SK-N-SH (cell line): ENCODE measurements around the gene ARHGAP26. TPM values are rescaled to one million over a fixed set of nuclear protein-coding genes. Genes with fewer than 3 reads are reported as not detected.

Experiments
- CTCF ChIA-PET: fragments of 300-600, 350-600 bp; formaldehyde crosslinking; extraction: SDS; loops from one replicate; lab custom pipeline; 2021; lab: Yijun Ruan, JAX
- POLR2A ChIA-PET: fragments of 350-600 bp; sonication (Branson Sonifier 250); formaldehyde crosslinking; extraction: SDS; loops from one replicate; lab custom pipeline; 2020; ENCODE audit warnings: antibody characterized with exemption, inconsistent platforms; lab: Yijun Ruan, JAX
- DNase-seq: peaks from one replicate; pipeline ENCODE4 v3.0.0; 2012
- H2AFZ ChIP-seq: fragments of 200-600 bp; sonication (generic); 2 replicates; pipeline ENCODE4 v1.8.1; 2016; ENCODE audit warnings: antibody characterized with exemption, mild to moderate bottlenecking, low read depth
- H3F3A ChIP-seq: fragments of 200-600 bp; sonication (generic); replicated peaks from 2 replicates; pipeline ENCODE3; 2016; ENCODE audit warnings: antibody characterized with exemption, mild to moderate bottlenecking; ENCODE audit not compliant: insufficient read depth
- H3K27ac ChIP-seq, 2 experiments: fragments of 200-500 bp in 1 of 2; fragments of 200-600 bp in 1 of 2; sonication (Bioruptor generic) in 1 of 2; sonication (generic), shearing (Covaris generic) in 1 of 2; 2 replicates each; pipeline versions ENCODE4 v1.5.1 to v1.6.1; 2014 to 2016; ENCODE audit warnings: low read depth in 2 of 2, inconsistent platforms in 1 of 2, low read length in 1 of 2, mild to moderate bottlenecking in 1 of 2, mixed read lengths in 1 of 2
- H3K27me3 ChIP-seq: fragments of 200-600 bp; sonication (generic), shearing (Covaris generic); 2 replicates; pipeline ENCODE4 v1.6.1; 2016; ENCODE audit warnings: mixed run types; ENCODE audit not compliant: insufficient read depth
- H3K36me3 ChIP-seq, 2 experiments: fragments of 200-500 bp in 1 of 2; fragments of 200-600 bp in 1 of 2; sonication (Bioruptor generic) in 1 of 2; sonication (generic) in 1 of 2; replicated peaks in 1 of 2; 2 replicates each; pipeline versions ENCODE3 to v1.5.1; 2014 to 2016; ENCODE audit warnings: low read length in 1 of 2, mild to moderate bottlenecking in 1 of 2; ENCODE audit not compliant: insufficient read depth in 2 of 2, control insufficient read depth in 1 of 2
- H3K4me1 ChIP-seq, 2 experiments: fragments of 200-500 bp in 1 of 2; fragments of 200-600 bp in 1 of 2; sonication (Bioruptor generic) in 1 of 2; sonication (generic), shearing (Covaris generic) in 1 of 2; 2 replicates each; pipeline versions ENCODE4 v1.5.1 to v1.6.1; 2014 to 2016; ENCODE audit warnings: low read depth in 1 of 2, low read length in 1 of 2, mixed run types in 1 of 2; ENCODE audit not compliant: insufficient read depth in 2 of 2, control insufficient read depth in 1 of 2
- H3K4me2 ChIP-seq: fragments of 200-600 bp; sonication (generic), shearing (Covaris generic); 2 replicates; pipeline ENCODE4 v1.6.1; 2017; ENCODE audit warnings: mixed run types
- H3K4me3 ChIP-seq, 2 experiments: fragments of 200-500 bp in 1 of 2; fragments of 200-600 bp in 1 of 2; sonication (Bioruptor generic) in 1 of 2; sonication (generic), shearing (Covaris generic) in 1 of 2; 2 replicates each; pipeline versions ENCODE4 v1.5.1 to v1.8.1; 2014 to 2016; ENCODE audit warnings: low read depth in 2 of 2, inconsistent platforms in 1 of 2, low read length in 1 of 2, mild to moderate bottlenecking in 1 of 2, mixed read lengths in 1 of 2, moderate library complexity in 1 of 2
- H3K79me2 ChIP-seq: fragments of 200-600 bp; sonication (generic); 2 replicates; pipeline ENCODE4 v1.8.1; 2017; ENCODE audit warnings: mild to moderate bottlenecking; ENCODE audit not compliant: insufficient read depth
- H3K9ac ChIP-seq: fragments of 200-600 bp; sonication (generic); 2 replicates; pipeline ENCODE4 v1.6.1; 2017; ENCODE audit warnings: mixed run types
- H3K9me2 ChIP-seq: fragments of 200-600 bp; sonication (generic); 2 replicates; pipeline ENCODE4 v1.6.1; 2017; ENCODE audit warnings: mixed run types
- H3K9me3 ChIP-seq: fragments of 200-600 bp; sonication (generic); 2 replicates; pipeline ENCODE4 v1.6.1; 2017; ENCODE audit warnings: mixed run types, mild to moderate bottlenecking, moderate library complexity
- H4K20me1 ChIP-seq: fragments of 200-600 bp; sonication (generic); 2 replicates; pipeline ENCODE4 v1.6.1; 2017; ENCODE audit warnings: mild to moderate bottlenecking, mixed run types; ENCODE audit not compliant: insufficient read depth
- ELF1 ChIP-seq: IDR thresholded peaks from 2 replicates; pipeline ENCODE4 v1.4.0; 2012
- EZH2phosphoT487 ChIP-seq: fragments of 200-600 bp; sonication (generic); IDR thresholded peaks from 2 replicates; pipeline ENCODE4 v1.6.1; 2017; ENCODE audit warnings: low read depth, mixed run types, mild to moderate bottlenecking, antibody characterized with exemption, moderate library complexity, borderline replicate concordance
- GABPA ChIP-seq: IDR thresholded peaks from 2 replicates; pipeline ENCODE4 v1.4.0; 2012; ENCODE audit warnings: low read depth, mild to moderate bottlenecking
- GATA2 ChIP-seq: sonication (generic); formaldehyde crosslinking; IDR thresholded peaks from 2 replicates; pipeline ENCODE4 v1.5.0; 2020; ENCODE audit warnings: mild to moderate bottlenecking, missing genetic modification reagents
- MEF2A ChIP-seq: IDR thresholded peaks from 2 replicates; pipeline ENCODE4 v1.4.0; 2012; ENCODE audit warnings: low read depth, borderline replicate concordance
- MXI1 ChIP-seq: IDR thresholded peaks from 2 replicates; pipeline ENCODE4 v1.6.1; 2012; ENCODE audit warnings: mild to moderate bottlenecking, low read depth, low read length, improper control_type of control experiment
- RFX5 ChIP-seq: IDR thresholded peaks from 2 replicates; pipeline ENCODE4 v1.6.1; 2012; ENCODE audit warnings: mild to moderate bottlenecking, improper control_type of control experiment, low read length
- SMC3 ChIP-seq: IDR thresholded peaks from 2 replicates; pipeline ENCODE4 v1.6.1; 2012; ENCODE audit warnings: low read depth, low read length, improper control_type of control experiment
- WGBS: methylation state at CpG from one replicate; pipeline ENCODE4 v1.1.6; 2017; ENCODE audit warnings: low lambda C conversion rate; 5-methylcytosine and 5-hydroxymethylcytosine counted together
- polyA plus RNA-seq, 3 experiments: library from polyadenylated mRNA; depleted of rRNA; stranded (reverse); fragments of >200 nt; gene quantifications; 2 replicates each; pipeline ENCODE4 v1.2.3, GENCODE V29; 2012
- TF ChIP-seq, protein P1 (sequence below): IDR thresholded peaks from 2 replicates; pipeline ENCODE4; 2012
- TF ChIP-seq, protein P2 (sequence below): fragments of 150-350 bp; IDR thresholded peaks from 2 replicates; pipeline ENCODE4 v1.6.1; 2017; ENCODE audit warnings: antibody characterized with exemption, low read length, low read depth, borderline replicate concordance
- TF ChIP-seq, protein P3 (sequence below): fragments of 200-600 bp; sonication (generic); IDR thresholded peaks from 2 replicates; pipeline ENCODE4 v1.6.1; 2017; ENCODE audit warnings: antibody characterized with exemption, mild to moderate bottlenecking, moderate library complexity
- TF ChIP-seq, protein P4 (sequence below): IDR thresholded peaks from 2 replicates; pipeline ENCODE4 v1.4.0; 2012; ENCODE audit warnings: low read depth, borderline replicate concordance
- TF ChIP-seq, protein P5 (sequence below): IDR thresholded peaks from 2 replicates; pipeline ENCODE4 v1.4.0; 2012; ENCODE audit warnings: low read depth, borderline replicate concordance
- TF ChIP-seq, protein P6 (sequence below): IDR thresholded peaks from 2 replicates; pipeline ENCODE4 v1.4.0; 2012; ENCODE audit warnings: low read depth

ARHGAP26 gene
- polyA plus RNA-seq, 1 of the 3 experiments (the other 2 are of a cell fraction), result 6.1 TPM

DNA sequence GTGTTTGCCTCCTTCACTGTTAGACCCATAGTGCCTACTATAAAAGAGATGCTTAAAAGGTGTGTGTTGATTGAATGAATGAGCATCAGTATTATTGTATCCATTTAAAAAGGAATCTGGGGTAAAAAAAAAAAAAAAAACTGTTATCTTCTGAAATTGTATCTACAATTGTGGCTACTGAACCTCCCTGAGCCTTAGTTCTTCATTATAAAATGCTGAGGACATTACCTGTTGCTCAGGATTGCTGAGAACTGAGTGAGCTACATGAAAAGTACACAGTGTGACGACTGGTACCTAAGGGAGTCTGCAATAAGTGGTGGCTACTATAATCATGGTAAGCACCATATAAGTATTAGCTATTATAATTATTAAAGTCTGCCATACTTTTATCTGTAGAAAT, 362.6 kb downstream of the ARHGAP26 start:
- Histone ChIP-seq H2AFZ (no peak overlapping the region), H3K27ac (no peak overlapping the region), H3K9me2 (no peaks in the 10 kb centered on the region)
- CTCF ChIA-PET, result interaction anchor here (1.2 to 1.7 kb wide), 2 partner anchors 14 to 29 kb away, joined by 3 to 4 read pairs; no protein-coding TSS in a partner anchor
- WGBS, result 88% methylated on average over 1 of the region's 1 CpG
- TF ChIP-seq, protein P1, sequence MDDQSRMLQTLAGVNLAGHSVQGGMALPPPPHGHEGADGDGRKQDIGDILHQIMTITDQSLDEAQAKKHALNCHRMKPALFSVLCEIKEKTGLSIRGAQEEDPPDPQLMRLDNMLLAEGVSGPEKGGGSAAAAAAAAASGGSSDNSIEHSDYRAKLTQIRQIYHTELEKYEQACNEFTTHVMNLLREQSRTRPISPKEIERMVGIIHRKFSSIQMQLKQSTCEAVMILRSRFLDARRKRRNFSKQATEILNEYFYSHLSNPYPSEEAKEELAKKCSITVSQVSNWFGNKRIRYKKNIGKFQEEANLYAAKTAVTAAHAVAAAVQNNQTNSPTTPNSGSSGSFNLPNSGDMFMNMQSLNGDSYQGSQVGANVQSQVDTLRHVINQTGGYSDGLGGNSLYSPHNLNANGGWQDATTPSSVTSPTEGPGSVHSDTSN, result no peak
- TF ChIP-seq GATA2 (CRISPR knock-in tag) (no peak), RFX5 (no peak), ELF1 (no peak), SMC3 (no peak), GABPA (no peak), MEF2A (no peak), EZH2phosphoT487 (no peak), MXI1 (no peak)
- TF ChIP-seq, protein P2, sequence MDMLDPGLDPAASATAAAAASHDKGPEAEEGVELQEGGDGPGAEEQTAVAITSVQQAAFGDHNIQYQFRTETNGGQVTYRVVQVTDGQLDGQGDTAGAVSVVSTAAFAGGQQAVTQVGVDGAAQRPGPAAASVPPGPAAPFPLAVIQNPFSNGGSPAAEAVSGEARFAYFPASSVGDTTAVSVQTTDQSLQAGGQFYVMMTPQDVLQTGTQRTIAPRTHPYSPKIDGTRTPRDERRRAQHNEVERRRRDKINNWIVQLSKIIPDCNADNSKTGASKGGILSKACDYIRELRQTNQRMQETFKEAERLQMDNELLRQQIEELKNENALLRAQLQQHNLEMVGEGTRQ, result no peak
- TF ChIP-seq, protein P3, sequence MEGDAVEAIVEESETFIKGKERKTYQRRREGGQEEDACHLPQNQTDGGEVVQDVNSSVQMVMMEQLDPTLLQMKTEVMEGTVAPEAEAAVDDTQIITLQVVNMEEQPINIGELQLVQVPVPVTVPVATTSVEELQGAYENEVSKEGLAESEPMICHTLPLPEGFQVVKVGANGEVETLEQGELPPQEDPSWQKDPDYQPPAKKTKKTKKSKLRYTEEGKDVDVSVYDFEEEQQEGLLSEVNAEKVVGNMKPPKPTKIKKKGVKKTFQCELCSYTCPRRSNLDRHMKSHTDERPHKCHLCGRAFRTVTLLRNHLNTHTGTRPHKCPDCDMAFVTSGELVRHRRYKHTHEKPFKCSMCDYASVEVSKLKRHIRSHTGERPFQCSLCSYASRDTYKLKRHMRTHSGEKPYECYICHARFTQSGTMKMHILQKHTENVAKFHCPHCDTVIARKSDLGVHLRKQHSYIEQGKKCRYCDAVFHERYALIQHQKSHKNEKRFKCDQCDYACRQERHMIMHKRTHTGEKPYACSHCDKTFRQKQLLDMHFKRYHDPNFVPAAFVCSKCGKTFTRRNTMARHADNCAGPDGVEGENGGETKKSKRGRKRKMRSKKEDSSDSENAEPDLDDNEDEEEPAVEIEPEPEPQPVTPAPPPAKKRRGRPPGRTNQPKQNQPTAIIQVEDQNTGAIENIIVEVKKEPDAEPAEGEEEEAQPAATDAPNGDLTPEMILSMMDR, result no peak
- TF ChIP-seq, protein P4, sequence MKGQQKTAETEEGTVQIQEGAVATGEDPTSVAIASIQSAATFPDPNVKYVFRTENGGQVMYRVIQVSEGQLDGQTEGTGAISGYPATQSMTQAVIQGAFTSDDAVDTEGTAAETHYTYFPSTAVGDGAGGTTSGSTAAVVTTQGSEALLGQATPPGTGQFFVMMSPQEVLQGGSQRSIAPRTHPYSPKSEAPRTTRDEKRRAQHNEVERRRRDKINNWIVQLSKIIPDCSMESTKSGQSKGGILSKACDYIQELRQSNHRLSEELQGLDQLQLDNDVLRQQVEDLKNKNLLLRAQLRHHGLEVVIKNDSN, result no peak
- TF ChIP-seq, protein P5, sequence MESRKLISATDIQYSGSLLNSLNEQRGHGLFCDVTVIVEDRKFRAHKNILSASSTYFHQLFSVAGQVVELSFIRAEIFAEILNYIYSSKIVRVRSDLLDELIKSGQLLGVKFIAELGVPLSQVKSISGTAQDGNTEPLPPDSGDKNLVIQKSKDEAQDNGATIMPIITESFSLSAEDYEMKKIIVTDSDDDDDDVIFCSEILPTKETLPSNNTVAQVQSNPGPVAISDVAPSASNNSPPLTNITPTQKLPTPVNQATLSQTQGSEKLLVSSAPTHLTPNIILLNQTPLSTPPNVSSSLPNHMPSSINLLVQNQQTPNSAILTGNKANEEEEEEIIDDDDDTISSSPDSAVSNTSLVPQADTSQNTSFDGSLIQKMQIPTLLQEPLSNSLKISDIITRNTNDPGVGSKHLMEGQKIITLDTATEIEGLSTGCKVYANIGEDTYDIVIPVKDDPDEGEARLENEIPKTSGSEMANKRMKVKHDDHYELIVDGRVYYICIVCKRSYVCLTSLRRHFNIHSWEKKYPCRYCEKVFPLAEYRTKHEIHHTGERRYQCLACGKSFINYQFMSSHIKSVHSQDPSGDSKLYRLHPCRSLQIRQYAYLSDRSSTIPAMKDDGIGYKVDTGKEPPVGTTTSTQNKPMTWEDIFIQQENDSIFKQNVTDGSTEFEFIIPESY, result no peak
- TF ChIP-seq, protein P6, sequence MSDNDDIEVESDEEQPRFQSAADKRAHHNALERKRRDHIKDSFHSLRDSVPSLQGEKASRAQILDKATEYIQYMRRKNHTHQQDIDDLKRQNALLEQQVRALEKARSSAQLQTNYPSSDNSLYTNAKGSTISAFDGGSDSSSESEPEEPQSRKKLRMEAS, result no peak
- TF ChIP-seq, all 33 proteins: peak for 0
- peaks cover 7 to 16% of the 10 kb centered on the region in 2 experiments; a peak in 3 of 4 replicates for H3K4me1 ChIP-seq
- H3K9me3 ChIP-seq, result no peaks in the 10 kb centered on the region
- no peaks in the 10 kb centered on the region for H3K27me3 ChIP-seq
- no peak for DNase-seq
- no peaks in the 10 kb centered on the region for H3K79me2 ChIP-seq
- H3K36me3 ChIP-seq, result peaks cover 0 to 19% of the 10 kb centered on the region in 2 experiments
- no peak overlapping the region for H3K4me2 ChIP-seq
- POLR2A ChIA-PET, result no interaction called here
- no peaks in the 10 kb centered on the region for H3F3A ChIP-seq
- no peak overlapping the region for H3K9ac ChIP-seq
- H4K20me1 ChIP-seq, result no peaks in the 10 kb centered on the region
- H3K4me3 ChIP-seq, result no peak overlapping the region
